Iris pigment epithelial cell (primary cell): ENCODE measurements around the gene ZBTB48.
A peak's percentile ranks its signal among the peaks of the same experiment; 100 is the strongest.

Source experiments
- DNase-seq: peaks from one replicate; pipeline ENCODE4 v3.0.0-alpha.2; 2011; ENCODE audit warnings: low read depth

ZBTB48 gene

GRCh38 chr1:6572653-6573383, 7.0 kb upstream of the ZBTB48 start:
- DNase-seq, result no peak

GRCh38 chr1:6574025-6574620, 5.7 kb upstream of the ZBTB48 start:
- no peak for DNase-seq

DNA sequence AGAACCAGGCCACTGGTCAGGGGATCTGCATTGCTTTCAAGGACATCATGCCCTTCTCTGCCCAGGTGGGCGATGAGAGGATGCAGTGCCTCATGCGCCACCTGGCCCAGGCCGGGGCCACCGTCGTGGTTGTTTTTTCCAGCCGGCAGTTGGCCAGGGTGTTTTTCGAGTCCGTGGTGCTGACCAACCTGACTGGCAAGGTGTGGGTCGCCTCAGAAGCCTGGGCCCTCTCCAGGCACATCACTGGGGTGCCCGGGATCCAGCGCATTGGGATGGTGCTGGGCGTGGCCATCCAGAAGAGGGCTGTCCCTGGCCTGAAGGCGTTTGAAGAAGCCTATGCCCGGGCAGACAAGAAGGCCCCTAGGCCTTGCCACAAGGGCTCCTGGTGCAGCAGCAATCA, 5.0 kb upstream of the ZBTB48 start:
- no peak for DNase-seq

GRCh38 chr1:6577831-6578525, 1.8 kb upstream of the ZBTB48 start:
- no peak for DNase-seq

DNA sequence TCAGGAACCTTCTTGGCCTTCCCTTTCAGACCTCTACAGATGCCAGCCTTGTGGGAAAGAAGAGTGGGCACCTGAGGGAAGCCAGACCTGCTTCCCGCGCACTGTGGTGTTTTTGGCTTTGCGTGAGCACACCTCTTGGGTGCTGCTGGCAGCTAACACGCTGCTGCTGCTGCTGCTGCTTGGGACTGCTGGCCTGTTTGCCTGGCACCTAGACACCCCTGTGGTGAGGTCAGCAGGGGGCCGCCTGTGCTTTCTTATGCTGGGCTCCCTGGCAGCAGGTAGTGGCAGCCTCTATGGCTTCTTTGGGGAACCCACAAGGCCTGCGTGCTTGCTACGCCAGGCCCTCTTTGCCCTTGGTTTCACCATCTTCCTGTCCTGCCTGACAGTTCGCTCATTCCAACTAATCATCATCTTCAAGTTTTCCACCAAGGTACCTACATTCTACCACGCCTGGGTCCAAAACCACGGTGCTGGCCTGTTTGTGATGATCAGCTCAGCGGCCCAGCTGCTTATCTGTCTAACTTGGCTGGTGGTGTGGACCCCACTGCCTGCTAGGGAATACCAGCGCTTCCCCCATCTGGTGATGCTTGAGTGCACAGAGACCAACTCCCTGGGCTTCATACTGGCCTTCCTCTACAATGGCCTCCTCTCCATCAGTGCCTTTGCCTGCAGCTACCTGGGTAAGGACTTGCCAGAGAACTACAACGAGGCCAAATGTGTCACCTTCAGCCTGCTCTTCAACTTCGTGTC, 995 bp upstream of the ZBTB48 start:
- DNase-seq, result no peak

DNA sequence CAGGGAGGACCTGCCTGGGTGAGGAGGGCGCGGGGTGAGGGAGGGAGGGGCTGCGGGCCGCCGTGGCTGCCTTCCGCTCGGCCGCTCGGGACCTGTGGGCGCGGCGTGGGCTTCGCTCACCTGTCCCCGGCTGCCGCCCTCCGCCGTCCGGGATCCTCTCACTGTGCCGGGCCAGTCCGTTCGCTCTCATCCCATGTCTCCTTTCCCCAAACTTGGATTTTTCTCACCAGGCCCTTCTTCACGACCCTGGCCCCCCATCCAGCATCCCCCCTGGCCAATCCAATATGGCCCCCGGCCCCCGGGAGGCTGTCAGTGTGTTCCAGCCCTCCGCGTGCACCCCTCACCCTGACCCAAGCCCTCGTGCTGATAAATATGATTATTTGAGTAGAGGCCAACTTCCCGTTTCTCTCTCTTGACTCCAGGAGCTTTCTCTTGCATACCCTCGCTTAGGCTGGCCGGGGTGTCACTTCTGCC, 362 bp downstream of the ZBTB48 start:
- no peak for DNase-seq

DNA sequence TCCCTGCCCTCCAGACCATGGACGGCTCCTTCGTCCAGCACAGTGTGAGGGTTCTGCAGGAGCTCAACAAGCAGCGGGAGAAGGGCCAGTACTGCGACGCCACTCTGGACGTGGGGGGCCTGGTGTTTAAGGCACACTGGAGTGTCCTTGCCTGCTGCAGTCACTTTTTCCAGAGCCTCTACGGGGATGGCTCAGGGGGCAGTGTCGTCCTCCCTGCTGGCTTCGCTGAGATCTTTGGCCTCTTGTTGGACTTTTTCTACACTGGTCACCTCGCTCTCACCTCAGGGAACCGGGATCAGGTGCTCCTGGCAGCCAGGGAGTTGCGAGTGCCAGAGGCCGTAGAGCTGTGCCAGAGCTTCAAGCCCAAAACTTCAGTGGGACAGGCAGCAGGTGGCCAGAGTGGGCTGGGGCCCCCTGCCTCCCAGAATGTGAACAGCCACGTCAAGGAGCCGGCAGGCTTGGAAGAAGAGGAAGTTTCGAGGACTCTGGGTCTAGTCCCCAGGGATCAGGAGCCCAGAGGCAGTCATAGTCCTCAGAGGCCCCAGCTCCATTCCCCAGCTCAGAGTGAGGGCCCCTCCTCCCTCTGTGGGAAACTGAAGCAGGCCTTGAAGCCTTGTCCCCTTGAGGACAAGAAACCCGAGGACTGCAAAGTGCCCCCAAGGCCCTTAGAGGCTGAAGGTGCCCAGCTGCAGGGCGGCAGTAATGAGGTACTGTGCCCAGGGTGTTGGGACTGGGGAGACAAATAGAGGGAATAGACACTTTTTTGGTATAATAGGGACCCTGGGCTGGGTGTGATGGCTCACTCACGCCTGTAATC, 1.0 kb downstream of the ZBTB48 start:
- DNase-seq, result peak; percentile 20

- no peak for DNase-seq
These were observed 1.9 kb downstream of the ZBTB48 start for GRCh38 chr1:6581561-6582305.

DNA sequence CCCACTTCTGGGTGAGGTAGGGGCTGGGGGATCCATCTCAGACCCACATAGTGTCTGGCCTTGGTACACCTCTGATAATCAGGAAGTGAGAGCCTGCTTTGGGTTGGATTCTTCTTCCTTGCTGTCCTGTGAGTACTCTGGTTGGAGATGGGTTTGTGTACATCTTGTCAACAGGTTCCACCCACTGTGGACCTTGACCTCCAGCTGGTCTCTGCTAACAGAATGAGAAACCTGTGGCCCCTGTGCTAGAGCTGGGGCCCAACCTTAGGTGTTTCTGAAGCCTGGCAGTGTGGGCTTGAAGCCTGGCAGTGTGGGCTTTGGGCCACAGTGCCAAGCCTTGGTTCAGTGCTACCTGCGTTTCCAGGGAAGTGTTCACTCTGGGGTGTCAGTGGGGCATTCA, 2.6 kb downstream of the ZBTB48 start:
- DNase-seq, result no peak

GRCh38 chr1:6584126-6585080, 4.6 kb downstream of the ZBTB48 start:
- DNase-seq, result no peak

DNA sequence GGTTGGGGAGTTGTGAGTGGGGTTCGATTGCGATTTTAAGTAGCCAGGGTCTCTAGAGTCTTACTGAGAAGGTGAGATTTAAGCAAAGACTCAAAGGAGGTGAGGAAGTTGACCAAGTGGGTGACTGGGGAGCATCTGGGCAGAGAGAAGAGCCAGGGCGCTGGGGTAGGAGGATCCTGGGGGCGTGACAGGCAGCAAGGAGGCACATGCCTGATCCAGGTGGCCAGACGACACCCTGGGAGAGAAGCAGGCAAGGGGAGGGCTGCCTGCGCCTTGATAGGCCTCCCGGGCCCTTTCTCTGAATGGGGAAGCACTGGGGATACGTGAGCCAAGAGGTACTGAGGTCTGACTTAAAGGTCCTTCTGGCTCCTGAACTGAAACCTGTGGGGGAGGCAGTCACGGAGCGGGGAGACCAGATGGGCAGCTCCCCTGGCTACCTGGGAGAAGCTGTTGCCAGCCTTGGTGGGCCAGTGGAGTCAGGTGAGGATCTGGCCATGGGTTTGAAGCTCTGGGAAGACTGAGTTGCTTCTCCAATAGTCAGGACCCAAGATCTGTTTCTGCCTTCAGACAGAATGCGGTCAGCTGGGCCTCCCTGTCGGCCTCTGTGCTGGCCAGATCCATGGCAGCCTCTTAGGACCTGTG, 5.4 kb downstream of the ZBTB48 start:
- DNase-seq, result no peak

GRCh38 chr1:6585841-6586240, 6.0 kb downstream of the ZBTB48 start:
- no peak for DNase-seq

- no peak for DNase-seq
These were observed 6.6 kb downstream of the ZBTB48 start for GRCh38 chr1:6586404-6586816.

DNA sequence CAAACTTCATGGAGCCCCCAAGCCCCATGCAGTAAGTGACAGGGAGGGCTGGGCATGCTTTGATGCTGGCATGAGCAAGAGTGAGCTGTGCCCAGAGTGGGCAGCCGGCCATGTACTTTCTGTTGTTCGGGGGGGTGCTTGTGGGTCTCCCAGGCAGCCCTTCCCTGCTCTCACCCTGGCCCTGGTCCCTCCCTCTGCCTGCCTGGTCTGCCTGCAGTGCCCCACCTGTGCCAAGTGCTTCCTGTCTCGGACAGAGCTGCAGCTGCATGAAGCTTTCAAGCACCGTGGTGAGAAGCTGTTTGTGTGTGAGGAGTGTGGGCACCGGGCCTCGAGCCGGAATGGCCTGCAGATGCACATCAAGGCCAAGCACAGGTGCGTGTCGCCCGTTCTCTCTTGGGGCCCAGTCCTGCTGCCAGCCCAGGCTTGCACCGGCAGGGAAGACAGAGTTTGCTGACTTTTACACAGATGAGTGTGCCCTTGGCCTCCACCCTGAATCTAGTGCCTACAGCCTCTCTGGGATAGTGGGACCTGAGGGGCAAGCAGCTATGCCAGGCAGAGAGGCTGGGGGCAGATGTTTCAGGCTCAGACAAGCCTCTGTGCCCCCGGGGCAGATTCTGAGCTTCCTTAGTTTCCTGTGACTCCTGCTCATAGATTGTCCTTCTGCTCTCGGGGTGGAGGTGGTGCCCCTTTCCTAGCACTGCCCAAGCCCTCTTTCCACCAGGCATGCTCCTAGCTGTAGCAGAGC, 7.6 kb downstream of the ZBTB48 start:
- DNase-seq, result no peak

DNA sequence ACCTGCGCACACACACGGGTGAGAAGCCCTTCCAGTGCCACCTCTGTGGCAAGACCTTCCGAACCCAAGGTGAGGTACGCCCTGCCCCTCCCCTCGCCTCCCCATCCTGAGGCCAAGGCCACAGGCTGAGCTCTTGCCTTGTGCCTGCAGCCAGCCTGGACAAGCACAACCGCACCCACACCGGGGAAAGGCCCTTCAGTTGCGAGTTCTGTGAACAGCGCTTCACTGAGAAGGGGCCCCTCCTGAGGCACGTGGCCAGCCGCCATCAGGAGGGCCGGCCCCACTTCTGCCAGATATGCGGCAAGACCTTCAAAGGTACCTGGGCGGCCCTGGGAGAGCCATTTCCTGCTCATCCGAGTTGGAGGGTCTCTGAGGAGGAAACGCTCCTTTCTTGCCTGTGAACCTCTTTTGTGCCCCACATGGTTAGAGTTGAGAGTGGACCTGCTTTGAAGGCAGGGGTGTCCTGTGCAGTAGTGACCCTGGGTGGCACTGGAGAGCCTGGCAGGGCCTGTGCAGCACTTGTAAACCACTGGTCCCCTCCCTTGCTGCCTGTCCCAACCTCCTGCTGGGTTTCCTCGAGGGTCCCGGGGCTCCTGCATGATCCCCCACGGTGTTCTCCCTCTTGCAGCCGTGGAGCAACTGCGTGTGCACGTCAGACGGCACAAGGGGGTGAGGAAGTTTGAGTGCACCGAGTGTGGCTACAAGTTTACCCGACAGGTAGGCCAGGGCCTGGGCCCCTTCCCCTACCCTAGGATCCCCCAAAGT, 8.5 kb downstream of the ZBTB48 start:
- DNase-seq, result no peak

GRCh38 chr1:6588893-6589520, 9.2 kb downstream of the ZBTB48 start:
- no peak for DNase-seq

DNA sequence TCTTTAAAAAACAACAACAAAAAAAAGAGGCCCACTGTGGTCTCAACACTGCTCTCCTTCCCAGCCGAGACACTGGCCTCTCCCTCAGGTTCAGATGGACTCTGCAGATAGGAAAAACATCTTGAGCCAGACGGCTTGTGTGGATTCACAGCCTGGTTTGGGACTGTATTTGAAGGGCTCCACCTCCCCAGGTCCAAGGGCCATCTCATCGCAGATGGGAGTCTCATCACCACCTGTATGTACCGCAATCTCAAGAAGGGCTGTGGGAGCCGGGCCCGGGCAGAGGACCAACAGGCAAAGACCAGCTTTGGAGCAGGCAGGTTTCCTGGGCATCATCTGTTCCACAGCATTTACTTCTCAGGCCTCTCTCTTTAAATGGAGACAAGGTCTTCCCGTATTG, 10.3 kb downstream of the ZBTB48 start:
- DNase-seq, result no peak
